ENCODE results near the gene CHSY1. TPM values are rescaled to one million over a fixed set of nuclear protein-coding genes. Genes with fewer than 3 reads are reported as not detected.

The CHSY1 gene
- total RNA-seq, 2 experiments from 2014 or later, result 5.8 to 6.7 TPM

- Mint-ChIP-seq H3K4me1 (ENCODE audit: low read depth) (peaks cover 21% of the 10 kb centered on the region), H3K27ac (peak overlapping the region; percentile 3), H3K36me3 (ENCODE audit: low read depth) (peaks cover 85% of the 10 kb centered on the region), H3K27me3 (no peaks in the 10 kb centered on the region), H3K4me3 (no peak overlapping the region), H3K9me3 (no peaks in the 10 kb centered on the region)
- Histone ChIP-seq H3K4me3 (ENCODE audit: low read length) (no peak overlapping the region), H3K27me3 (ENCODE audit: control insufficient read depth in 1 of 2, insufficient read depth in 2 of 2, low read length in 2 of 2) (no peaks in the 10 kb centered on the region), H3K9me3 (ENCODE audit: control insufficient read depth in 1 of 2, insufficient read depth in 1 of 2, low read length in 2 of 2) (no peaks in the 10 kb centered on the region), H3K4me1 (ENCODE audit: insufficient read depth, low read length) (peaks cover 23% of the 10 kb centered on the region), H3K36me3 (ENCODE audit: insufficient read depth, low read length) (peaks cover 53% of the 10 kb centered on the region), H3K27ac (ENCODE audit: low read depth in 1 of 2, low read length in 2 of 2) (no peak overlapping the region)
- ATAC-seq (ENCODE audit: poor library complexity) (no peak), DNase-seq (no peak)
- CTCF ChIA-PET, result interaction anchor here (1.7 kb wide), 1 partner anchor 15 kb away, joined by 3 read pairs; no protein-coding TSS in a partner anchor
- intact Hi-C loops (cut with DNase I, micrococcal nuclease), result loop anchor here in 1 of 2 experiments (10.0 kb wide), 1 partner anchor 929 kb away; the partner anchor contains the start of gene ADAMTS17
- POLR2A ChIA-PET, result interaction anchor here (1.7 kb wide), 1 partner anchor 22 kb away, joined by 3 read pairs; no protein-coding TSS in a partner anchor
- no peak for TF ChIP-seq CTCF (IDR thresholded peaks at IDR 0.05)
Measured at GRCh38 chr15:101273534-101273933, 21.7 kb upstream of the CHSY1 start.

- ChIA-PET POLR2A (interaction anchor here (0.7 kb wide), 1 partner anchor 15 kb away, joined by 3 read pairs; no protein-coding TSS in a partner anchor), CTCF (interaction anchor here (1.7 kb wide), 1 partner anchor 16 kb away, joined by 3 read pairs; no protein-coding TSS in a partner anchor)
- ATAC-seq (ENCODE audit: poor library complexity), result no peak
- intact Hi-C loops (cut with DNase I, micrococcal nuclease), result loop anchor here in 1 of 2 experiments (10.0 kb wide), 1 partner anchor 928 kb away; the partner anchor contains the start of gene ADAMTS17
- Mint-ChIP-seq H3K4me3 (no peak overlapping the region), H3K9me3 (no peaks in the 10 kb centered on the region), H3K36me3 (ENCODE audit: low read depth) (peaks cover 76% of the 10 kb centered on the region), H3K27me3 (no peaks in the 10 kb centered on the region), H3K4me1 (ENCODE audit: low read depth) (peaks cover 12% of the 10 kb centered on the region), H3K27ac (no peak overlapping the region)
- TF ChIP-seq CTCF (IDR thresholded peaks at IDR 0.05), result no peak
- no peak overlapping the region for H3K27ac ChIP-seq (ENCODE audit: low read depth in 1 of 2, low read length in 2 of 2)
- H3K27me3 ChIP-seq (ENCODE audit: control insufficient read depth in 1 of 2, insufficient read depth in 2 of 2, low read length in 2 of 2), result no peaks in the 10 kb centered on the region
- H3K9me3 ChIP-seq (ENCODE audit: control insufficient read depth in 1 of 2, insufficient read depth in 1 of 2, low read length in 2 of 2), result no peaks in the 10 kb centered on the region
- no peak overlapping the region for H3K4me3 ChIP-seq (ENCODE audit: low read length)
- H3K36me3 ChIP-seq (ENCODE audit: insufficient read depth, low read length), result peaks cover 53% of the 10 kb centered on the region
- DNase-seq, result no peak
- peaks cover 16% of the 10 kb centered on the region for H3K4me1 ChIP-seq (ENCODE audit: insufficient read depth, low read length)
Measured at GRCh38 chr15:101272584-101272983, 20.7 kb upstream of the CHSY1 start.

- Mint-ChIP-seq H3K36me3 (ENCODE audit: low read depth) (peaks cover 58% of the 10 kb centered on the region), H3K4me3 (no peak overlapping the region), H3K27me3 (no peaks in the 10 kb centered on the region), H3K27ac (no peak overlapping the region), H3K4me1 (ENCODE audit: low read depth) (no peaks in the 10 kb centered on the region), H3K9me3 (no peaks in the 10 kb centered on the region)
- Histone ChIP-seq H3K9me3 (ENCODE audit: control insufficient read depth in 1 of 2, insufficient read depth in 1 of 2, low read length in 2 of 2) (no peaks in the 10 kb centered on the region), H3K36me3 (ENCODE audit: insufficient read depth, low read length) (peaks cover 45% of the 10 kb centered on the region), H3K27ac (ENCODE audit: low read depth in 1 of 2, low read length in 2 of 2) (no peak overlapping the region), H3K4me1 (ENCODE audit: insufficient read depth, low read length) (no peaks in the 10 kb centered on the region), H3K27me3 (ENCODE audit: control insufficient read depth in 1 of 2, insufficient read depth in 2 of 2, low read length in 2 of 2) (no peaks in the 10 kb centered on the region), H3K4me3 (ENCODE audit: low read length) (no peak overlapping the region)
- ChIA-PET POLR2A (no interaction called here), CTCF (no interaction called here)
- intact Hi-C loops (cut with DNase I, micrococcal nuclease), result loop anchor here in 1 of 2 experiments (10.0 kb wide), 1 partner anchor 925 kb away; the partner anchor contains the start of gene ADAMTS17
- no peak for TF ChIP-seq CTCF (IDR thresholded peaks at IDR 0.05)
- ATAC-seq (ENCODE audit: poor library complexity) (peak; percentile 41), DNase-seq (peak in 1 of 14 experiments; percentile 66)
Measured at GRCh38 chr15:101269479-101270223, 17.8 kb upstream of the CHSY1 start.
